ENCODE results near the gene KCNG1.
"Not testable (repeated sequence)": the region's sequence is repeated elsewhere in the genome, so short reads cannot be mapped to it uniquely, and the experiment has no call there.

Gene KCNG1, protein sequence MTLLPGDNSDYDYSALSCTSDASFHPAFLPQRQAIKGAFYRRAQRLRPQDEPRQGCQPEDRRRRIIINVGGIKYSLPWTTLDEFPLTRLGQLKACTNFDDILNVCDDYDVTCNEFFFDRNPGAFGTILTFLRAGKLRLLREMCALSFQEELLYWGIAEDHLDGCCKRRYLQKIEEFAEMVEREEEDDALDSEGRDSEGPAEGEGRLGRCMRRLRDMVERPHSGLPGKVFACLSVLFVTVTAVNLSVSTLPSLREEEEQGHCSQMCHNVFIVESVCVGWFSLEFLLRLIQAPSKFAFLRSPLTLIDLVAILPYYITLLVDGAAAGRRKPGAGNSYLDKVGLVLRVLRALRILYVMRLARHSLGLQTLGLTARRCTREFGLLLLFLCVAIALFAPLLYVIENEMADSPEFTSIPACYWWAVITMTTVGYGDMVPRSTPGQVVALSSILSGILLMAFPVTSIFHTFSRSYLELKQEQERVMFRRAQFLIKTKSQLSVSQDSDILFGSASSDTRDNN

GRCh38 chr20:51022803-51023616 lies at the start of gene KCNG1:
KCNG1 (minus strand) TSS chr20:51023107; CDS start chr20:51010338, 12,769 bp downstream.
- peak in 7 of 14 donors; percentile 2 to 44 (median 9) for DNase-seq

DNA sequence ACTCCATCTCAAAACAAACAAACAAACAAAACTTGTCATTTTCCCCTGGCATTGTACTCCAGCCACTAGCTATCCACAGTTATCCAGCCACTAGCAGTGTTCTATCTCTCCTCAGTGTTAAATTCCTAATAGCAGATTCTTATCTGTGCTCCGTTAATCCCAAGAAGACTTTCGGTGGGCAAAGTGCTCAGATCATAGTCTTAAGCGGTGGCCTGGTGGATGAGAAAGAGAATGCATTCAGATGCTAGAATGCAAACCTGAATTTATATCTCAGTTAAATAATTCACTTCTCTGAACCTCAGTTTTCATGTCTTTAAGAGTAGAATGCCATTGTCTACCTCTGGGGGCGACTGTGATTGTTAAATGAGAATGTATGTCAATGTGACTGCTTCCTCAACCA lies 47.7 kb upstream of the KCNG1 start:
- no peak for DNase-seq

- no peak for DNase-seq
Observed at GRCh38 chr20:51067792-51068191, 44.9 kb upstream of the KCNG1 start.

DNA sequence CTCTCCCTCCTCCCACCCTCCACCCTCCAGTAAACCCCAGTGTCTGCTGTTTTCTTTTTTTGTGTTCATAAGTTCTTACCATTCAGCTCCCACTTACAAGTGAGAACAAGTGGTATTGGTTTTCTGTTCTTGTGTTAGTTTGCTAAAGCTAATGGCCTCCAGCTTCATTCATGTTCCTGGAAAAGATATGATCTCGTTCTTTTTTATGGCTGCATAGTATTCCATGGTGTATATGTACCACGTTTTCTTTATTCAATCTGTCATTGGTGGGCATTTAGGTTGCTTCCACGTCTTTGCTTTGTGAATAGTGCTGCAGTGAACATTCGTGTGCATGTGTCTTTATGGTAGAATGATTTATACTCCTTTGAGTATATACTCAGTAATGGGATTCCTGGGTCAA lies 42.7 kb upstream of the KCNG1 start:
- DNase-seq, result no peak

GRCh38 chr20:51064137-51064536 lies 41.2 kb upstream of the KCNG1 start:
- DNase-seq, result no peak

DNA sequence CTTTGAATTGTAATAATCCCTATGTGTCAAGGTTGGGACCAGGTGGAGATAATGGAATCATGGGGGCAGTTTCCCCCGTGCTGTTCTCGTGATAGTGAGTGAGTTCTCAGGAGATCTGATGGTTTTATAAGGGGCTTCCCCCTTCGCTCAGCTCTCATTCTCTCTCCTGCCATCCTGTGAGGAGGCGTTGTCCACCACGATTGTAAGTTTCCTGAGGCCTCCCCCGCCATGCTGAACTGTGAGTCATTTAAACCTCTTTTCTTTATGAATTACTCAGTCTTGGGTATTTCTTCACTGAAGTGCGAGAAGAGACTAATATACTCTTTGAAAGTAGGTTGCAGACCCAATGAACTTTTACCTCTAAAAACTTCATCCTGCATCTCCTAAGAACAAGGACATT lies 39.2 kb upstream of the KCNG1 start:
- no peak for DNase-seq

GRCh38 chr20:51061418-51062045 lies 38.6 kb upstream of the KCNG1 start:
- DNase-seq, result no peak

DNA sequence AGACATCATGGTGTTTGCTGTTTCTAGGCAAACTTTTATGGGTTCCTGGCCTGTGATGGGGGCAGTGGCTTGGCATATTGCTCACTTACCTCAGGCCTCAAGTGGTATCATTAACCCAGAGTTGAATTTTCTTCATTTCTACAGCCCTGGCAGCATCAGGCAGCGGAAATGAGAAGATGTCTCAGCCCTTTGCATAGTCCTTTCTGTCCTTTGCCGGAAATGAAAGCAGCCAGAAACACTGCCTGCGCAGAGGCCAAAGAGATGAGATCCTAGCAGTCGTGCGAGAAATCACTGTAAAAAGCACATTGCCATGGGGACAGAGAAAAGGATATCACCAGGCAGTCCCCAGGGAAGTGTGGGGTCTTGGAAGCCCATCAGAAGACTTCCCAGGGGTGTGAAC lies 37.4 kb upstream of the KCNG1 start:
- DNase-seq, result no peak

DNA sequence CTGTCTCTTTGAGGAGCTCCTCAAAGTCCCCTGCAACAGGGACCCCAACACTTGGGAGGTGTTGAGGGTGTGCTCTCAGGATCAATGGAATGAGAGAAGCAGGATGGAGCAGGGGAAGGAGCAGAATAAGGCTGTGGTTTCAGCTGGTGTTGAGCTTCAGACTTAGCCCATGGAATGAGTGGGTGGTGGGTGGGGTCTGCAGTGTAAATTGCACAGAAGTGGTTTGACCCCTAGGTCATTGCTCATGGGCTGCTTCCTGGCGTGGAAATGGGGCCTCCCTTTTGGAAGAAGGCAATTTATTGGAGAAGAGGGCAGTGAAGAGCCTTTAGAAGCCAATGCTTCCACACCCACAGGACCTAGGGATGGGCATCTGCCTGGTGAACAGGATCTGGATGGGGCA lies 37.0 kb upstream of the KCNG1 start:
- DNase-seq, result no peak

DNA sequence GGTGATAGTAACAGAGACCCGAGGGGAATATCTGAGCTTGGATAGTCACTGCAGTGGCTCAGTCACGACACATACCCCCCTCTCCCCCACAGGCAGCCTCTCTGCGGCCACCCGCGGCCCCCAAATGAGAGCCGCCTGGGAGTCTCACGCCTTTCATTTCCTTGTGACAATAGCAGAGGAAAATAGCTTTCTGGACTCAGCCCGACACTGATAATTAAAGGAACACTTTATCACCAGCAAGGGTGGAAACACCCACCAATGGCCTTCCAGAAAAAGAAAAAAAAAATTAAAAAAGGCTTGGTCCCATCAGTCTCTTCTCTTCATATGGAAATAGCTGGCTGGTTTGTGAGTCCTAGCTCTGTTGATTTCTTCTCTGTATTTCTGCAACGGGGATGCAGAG lies 35.1 kb upstream of the KCNG1 start:
- DNase-seq, result no peak

DNA sequence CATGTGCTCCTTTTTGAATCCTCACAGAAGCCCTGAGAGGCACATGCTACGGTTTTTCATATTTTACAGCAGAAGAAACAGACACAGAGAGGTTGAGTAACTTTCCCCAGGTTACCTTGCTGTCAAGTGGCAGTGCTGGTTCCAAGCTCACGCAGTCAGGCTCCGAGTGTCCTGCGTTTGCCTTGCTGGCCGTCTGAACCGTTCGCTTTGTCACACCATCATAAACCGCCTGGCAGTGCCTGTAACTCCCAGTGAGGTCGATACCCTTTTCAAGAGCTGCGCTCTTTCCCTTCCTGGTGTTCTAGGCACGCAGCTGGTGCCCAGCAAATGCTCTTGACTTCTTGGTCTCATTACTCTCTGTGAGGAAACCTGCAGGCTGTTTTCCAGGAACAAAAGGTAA lies 31.3 kb upstream of the KCNG1 start:
- DNase-seq, result no peak

- DNase-seq, result no peak
Observed at GRCh38 chr20:51050531-51051075, 27.7 kb upstream of the KCNG1 start.

DNA sequence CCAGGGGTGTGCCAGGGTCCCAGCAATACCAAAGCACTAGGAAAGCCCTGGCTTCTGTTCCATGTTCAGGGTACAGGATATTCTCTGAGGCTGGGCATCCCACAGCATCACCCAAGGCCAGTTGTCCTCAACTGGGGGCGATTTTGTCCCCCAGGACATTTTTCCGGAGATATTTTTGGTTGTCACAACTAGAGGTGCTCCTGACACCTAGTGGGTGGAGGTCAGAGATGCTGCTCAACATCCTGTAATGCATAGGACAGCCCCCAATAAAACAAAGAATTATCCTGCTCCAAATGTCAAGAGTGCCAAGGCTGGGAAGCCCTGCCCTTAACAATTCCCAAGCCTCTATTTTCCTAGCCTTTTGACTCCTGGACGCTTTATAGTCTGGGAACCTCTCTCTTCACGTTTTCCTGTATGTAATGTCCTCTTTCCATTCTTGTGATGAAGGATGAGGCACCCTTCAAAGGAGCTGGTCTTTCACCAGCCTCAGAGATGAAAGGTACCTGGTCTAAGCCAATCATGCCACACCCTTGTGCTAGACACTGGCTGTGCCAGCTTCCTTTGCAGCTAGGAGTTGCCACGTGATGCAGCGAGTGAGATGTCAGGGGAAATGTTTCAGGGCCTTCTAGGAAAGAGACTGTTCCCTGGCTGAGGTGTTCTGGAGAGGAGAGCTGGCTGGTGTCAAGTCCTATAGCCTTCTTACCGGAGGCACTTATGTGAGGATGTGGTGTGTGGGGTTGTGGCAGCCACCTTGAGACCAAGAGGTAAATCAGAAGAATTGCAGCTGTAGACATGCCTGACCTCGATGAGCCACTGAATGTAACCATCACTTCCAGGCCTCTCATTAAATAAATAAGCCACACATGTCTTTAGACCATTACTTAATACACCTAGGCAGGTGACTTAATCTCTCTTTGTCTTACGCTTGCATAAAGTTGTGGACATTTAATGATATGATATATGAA lies 23.4 kb upstream of the KCNG1 start:
- no peak for DNase-seq

GRCh38 chr20:51045492-51045891 lies 22.6 kb upstream of the KCNG1 start:
- not testable (repeated sequence) for DNase-seq

GRCh38 chr20:51044796-51045195 lies 21.9 kb upstream of the KCNG1 start:
- DNase-seq, result no peak

- no peak for DNase-seq
Observed at GRCh38 chr20:51043811-51044210, 20.9 kb upstream of the KCNG1 start.

DNA sequence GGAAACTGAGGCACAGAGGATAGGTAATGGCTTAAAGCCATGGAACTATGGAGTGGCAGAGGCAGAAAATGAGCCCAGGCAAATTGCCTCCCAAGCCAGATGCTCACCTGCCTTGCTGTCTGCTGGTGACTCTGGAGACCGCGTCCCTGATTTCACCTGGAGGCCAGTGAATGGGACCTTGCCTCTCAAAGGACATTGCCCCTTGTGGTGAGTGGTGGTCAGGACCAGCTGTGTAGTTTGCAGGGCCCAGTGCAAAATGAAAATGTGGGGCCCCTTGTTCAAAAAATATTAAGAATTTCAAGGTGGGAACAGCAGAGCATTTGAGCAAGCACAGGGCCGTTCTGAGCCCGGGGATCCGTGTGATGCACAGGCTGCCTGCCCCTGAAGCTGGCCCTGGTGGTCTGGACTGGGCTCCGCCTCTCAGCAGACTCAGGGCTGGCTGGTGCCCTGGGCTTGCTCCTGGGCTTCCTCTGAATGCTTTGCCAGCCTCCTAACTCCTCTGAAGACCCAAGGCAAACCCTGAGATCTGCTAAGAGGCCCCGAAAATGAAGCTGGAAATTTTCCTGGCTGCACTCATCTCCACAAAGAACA lies 19.8 kb upstream of the KCNG1 start:
- DNase-seq, result no peak

- no peak for DNase-seq
Observed at GRCh38 chr20:51042064-51042463, 19.2 kb upstream of the KCNG1 start.

GRCh38 chr20:51037532-51038115 lies 14.7 kb upstream of the KCNG1 start:
- peak in 8 of 14 donors; percentile 3 to 94 (median 20) for DNase-seq

GRCh38 chr20:51036827-51037531 lies 14.1 kb upstream of the KCNG1 start:
- peak in 1 of 14 donors; percentile 46 for DNase-seq

Measured in C1 segment of cervical spinal cord (tissue), 14 donors.